ENCODE data around the gene RUNX1. TPM values are rescaled to one million over a fixed set of nuclear protein-coding genes. Genes with fewer than 3 reads are reported as not detected.

RUNX1 gene
- total RNA-seq, 4 donors from 2014 or later: 16.2 to 34.6 (median 26.4) TPM

GRCh38 chr21:34801519-34802132 is 247.5 kb downstream of the RUNX1 start:
- TF ChIP-seq CTCF (IDR thresholded peaks at IDR 0.05; ENCODE audit: low read depth): no peak

GRCh38 chr21:34800797-34801518 is 248.1 kb downstream of the RUNX1 start:
- no peak for TF ChIP-seq CTCF (IDR thresholded peaks at IDR 0.05; ENCODE audit: low read depth)

GRCh38 chr21:34799092-34799491 is 250.0 kb downstream of the RUNX1 start:
- no peak for TF ChIP-seq CTCF (IDR thresholded peaks at IDR 0.05; ENCODE audit: low read depth)

GRCh38 chr21:34797921-34798535 is 251.1 kb downstream of the RUNX1 start:
- TF ChIP-seq CTCF (IDR thresholded peaks at IDR 0.05; ENCODE audit: low read depth): no peak

GRCh38 chr21:34797201-34797525 is 251.9 kb downstream of the RUNX1 start:
- no peak for TF ChIP-seq CTCF (IDR thresholded peaks at IDR 0.05; ENCODE audit: low read depth)

GRCh38 chr21:34796518-34797200 is 252.4 kb downstream of the RUNX1 start:
- TF ChIP-seq CTCF (IDR thresholded peaks at IDR 0.05; ENCODE audit: low read depth): no peak

All from subcutaneous adipose tissue (tissue), 4 donors.